NCI-H2196 treated with DMSO at 0.1 percent for 48 hours (cell line): ENCODE data around the gene SACM1L.

Experiments
- DNase-seq: peaks from one replicate; lab custom pipeline; 2025; ENCODE audit not compliant: unreplicated experiment; lab: John Stamatoyannopoulos, UW

The SACM1L gene

DNA sequence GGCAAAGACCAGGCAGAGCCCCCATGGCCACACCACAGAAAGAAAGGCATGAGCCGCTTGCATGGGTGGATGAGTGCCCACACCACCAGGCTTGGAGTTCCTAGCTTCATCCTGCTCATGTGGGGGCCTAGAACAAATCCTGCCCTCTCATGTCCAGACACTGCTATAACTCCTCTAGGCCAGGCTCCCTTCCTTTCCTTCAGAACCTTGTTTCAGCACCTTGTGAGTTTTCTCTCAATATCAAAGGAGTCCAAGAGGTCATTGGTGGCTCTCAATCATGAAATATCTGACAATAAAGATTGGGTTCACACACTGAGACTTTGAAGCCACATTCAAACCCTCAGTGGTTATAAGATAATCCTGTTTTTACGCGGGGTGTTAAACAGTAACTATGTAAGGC, 94.5 kb downstream of the SACM1L start:
- no peak for DNase-seq

DNA sequence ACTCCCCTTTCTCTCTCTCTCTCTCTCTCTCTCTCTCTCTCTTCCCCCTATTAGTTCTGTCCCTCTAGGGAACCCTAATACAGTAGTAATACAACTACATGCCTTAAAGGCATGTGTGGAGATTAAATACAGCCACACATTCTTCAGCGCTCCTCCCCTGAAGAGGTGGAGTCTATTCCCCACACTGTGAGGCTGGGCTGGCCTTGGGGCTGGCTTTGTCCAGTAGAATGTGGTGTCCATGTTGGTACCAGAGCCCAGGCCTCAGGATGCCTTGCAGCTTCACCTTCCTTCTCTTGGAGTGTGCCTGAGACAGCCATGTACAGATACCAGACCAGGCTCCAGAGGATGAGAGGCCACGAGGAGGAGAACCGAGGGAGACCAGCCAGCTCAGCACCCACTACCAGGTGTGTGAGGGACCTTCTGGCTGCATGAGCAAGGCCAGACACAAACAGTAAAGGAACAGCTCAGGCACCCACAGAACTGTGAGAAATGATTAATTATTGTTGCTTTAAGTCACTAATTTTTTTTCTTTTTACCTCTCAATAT, 96.5 kb downstream of the SACM1L start:
- no peak for DNase-seq

DNA sequence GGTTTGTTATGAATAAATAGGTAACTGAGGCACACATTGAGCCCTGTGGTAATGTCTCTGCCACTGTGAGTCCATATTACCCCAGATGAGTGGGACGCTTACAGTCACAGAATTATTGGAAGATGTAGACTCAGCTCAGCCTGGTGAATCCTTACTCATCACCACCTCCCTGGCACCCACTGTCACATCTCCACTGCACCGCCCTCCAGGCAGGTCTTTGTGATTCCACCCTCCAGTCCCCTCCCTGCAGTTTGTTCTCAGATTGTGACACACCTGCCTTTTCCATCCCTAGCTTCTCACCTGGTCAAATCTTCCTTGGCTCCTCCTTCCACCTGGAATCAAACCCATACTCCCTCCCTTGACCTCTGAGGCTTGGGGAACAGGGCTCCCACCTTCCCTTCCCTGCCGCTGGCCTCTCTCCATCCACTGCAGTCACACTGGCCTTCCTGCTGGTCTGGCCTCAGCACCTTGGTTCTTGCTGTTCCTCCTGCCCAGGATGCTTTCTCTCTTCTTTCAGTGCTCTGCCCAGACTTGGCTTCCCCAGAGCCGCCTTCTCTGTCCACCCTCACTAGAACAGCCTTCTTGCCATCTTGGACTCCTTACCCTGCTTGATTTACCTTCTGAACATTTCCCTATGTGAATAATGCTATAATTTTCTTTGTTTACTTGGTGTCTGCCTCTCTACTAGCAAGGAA, 97.8 kb downstream of the SACM1L start:
- no peak for DNase-seq

DNA sequence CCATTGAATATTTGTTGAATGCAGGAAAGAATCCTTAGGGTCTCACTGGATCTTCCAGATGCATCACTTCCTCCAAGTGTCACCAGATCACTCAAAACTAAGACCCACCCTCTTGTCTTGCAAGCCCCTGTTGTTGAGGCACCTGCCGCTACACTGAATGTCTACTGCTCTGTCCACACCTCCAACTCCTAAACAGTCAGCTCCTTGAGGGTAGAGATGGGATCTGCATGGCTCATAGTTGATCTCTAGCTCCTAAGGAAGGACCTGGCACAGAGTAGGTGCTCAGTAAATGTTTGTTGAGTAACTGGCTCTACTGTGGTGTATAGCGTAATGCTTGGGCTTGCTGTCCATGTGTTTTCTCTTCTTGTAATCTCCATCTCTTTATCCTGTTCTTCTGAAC, 98.4 kb downstream of the SACM1L start:
- no peak for DNase-seq

DNA sequence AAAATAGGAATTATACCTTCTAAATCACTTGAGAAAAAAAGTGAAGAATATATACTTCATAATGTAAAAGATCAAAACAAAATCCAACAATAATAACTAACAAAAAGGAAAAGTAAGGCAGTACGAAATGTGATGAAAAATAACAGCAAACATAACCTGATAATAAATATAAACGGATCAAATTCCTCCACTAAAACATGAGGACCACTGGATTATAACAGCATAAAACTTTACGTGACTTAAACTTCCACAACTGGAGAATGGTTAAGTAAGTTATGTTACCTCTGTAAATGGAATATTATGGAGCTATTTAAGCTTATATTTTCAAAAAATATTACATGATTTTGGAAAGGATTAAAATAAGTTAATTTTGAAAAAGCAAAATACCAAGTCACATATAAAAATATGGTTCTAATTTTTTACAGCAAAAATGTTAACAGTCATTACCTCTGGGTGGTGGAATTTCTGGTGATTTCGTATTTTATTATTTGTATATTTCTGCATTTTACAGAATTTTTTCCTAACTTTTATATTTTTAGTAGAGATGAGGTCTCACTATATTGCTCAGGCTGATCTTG, 100.1 kb downstream of the SACM1L start:
- DNase-seq: no peak

DNA sequence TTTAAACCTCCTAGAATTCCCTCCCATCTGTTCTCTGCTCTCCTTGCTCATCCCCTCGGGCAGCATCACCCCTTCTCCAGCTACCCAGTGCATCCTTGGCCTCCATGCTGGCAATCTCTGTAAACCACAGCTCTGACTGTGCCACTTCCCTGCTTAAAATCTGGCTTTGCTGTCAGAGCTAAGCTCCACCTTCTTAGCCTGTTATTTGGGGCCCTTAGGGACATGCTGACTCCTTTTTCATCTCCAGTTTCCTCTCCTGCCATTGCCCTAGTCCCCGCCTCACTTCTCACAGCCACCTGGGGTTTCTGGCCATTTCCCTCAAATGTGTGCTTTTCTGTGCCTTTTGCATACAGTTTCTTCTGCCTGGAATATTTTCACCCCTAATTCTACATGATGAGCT, 101.4 kb downstream of the SACM1L start:
- DNase-seq: no peak

DNA sequence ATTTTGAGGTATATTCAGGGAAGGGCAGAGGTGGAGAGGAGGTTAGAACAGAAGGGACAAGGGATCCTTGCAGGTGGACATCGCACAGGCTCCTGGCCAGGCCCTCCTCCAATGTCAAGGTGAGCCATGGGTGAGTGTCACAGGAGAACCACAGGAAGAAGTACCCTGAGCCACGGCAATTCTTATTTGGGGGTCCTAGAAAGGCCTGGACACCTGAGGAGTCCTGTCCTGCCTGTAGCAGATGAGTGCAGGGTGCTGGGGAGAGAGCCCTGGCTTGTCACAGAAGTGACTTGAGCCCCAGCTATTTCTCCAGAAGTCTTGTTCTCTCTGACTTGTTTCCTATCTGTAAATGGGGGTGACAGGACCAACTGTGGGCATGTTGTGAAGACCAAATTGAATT, 102.8 kb downstream of the SACM1L start:
- DNase-seq: no peak

DNA sequence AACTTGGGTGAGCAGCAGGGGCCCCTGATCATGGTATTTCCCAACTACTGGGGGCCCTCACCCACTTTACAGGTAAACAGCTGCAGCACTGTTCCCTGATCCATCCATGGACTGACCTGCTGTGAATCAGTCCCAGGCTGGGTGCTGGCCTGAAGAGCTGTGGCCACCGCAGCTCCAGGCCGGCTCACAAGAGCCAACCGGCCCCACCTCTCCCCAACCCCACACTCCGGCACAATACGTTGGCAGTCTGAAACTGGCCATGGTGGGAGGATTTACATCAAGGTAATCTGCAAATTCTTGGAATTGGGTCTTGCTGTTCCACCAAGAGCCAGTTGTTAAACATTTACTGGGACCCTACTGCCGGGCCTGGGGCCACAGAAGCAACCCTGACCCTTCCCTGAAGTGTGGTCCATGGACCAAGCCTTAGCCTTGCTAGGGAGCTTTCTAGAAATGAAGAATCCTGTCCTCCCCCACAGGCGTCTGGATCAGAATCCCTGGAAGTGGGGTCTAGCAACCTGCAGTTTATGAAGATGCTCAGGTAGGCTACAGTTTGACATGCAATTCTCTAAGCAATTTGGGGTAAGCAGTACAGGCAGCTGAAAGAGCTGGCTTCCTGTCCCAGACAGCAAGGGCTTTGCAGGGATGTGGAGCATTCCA, 103.4 kb downstream of the SACM1L start:
- DNase-seq: no peak

DNA sequence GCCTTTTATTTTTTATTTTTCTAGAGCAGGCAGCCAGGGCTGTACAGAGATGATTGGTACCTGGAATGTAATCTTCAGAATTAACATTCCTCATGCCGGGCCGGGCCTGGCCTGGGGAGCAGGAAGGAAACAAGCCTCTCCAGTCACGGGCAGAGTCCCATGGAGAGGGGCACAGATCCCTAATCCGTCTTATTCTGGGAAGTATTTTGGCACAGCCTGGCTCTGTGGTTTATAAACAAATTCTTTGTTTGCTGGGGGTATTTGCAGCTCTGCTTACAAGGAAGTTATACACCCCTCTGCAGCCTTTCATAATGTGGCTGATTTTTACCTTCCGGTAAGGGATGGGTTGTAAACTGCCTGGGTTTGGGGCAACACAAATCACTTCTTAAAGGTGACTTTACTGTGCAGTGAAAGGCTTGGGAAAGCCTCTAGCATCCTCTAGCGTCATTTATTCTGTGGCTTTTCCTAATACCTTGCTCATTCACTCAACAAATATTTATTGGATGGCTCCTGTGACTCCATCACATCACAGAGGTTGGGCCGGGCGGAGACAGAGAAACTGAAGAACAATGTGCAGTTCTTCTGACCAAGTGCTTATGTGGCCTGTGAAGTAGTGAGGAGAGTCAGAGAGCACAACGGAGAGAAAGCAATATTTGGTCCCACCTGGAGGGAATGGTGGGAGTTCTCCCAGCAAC, 104.4 kb downstream of the SACM1L start:
- no peak for DNase-seq

DNA sequence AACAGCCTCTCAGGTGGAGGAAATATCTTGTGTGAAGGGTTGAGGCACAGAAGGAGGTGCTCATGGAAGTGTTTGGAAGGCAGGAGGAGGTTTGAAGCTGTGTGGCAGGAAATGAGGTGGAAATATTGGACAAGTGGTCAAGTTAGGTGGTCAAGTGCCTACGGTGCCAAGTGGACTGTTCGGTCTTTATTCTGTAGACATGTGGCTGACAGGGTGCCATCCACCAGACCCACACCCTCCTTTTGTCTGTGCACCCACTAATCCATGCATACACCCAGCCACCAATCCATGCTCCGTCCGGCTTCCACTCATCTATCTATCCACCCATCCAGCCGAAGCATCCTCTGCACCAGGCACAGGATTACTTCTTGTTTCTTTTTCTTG, 105.0 kb downstream of the SACM1L start:
- no peak for DNase-seq

DNA sequence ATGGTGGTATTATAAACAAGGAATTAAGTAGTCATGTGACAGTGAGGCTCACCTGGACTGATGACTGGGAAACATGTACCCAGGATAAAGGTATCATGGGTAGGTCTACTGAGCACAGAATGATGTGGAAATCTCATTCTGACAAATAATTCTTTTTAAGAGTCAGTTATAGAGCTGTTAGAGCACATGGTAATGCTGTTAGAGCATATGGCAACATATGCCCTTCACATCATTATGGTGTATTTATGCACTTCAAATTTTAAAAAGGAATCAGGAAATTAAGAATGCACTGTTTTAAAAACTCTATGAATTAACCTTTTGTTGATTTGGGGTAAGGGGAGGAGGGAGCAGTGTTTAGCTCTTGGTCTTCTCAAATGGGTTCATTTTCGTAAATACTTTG, 105.5 kb downstream of the SACM1L start:
- DNase-seq: no peak
